ENCODE results near the gene AWAT1. TPM values are rescaled to one million over a fixed set of nuclear protein-coding genes. Genes with fewer than 3 reads are reported as not detected.

AWAT1 gene
- total and polyA plus RNA-seq, 4 donors: not detected

DNA sequence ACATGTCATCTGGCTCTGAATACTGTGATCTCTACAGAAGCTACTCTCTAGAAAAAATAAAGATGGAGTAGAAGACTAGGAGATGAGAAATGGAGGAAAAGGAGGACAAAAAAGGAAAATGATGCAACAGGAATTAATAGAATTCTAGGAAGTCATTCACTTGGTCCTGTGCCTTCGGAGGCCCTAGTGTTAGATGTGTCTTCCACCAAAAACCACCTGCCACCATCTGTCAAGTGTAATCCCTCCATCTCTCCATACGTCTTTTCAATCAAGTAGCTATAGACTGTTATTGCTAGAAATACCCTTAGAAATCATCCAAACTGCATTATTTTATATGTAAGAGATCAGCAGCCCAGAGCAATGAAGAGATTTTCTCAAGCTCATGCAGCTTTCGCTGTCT lies 44.6 kb downstream of the AWAT1 start:
- Histone ChIP-seq H3K27ac (ENCODE audit: low read depth in 1 of 2, low read length in 1 of 2) (no peak overlapping the region), H3K9ac (ENCODE audit: insufficient read depth in 1 of 2, low read length in 2 of 2) (no peak overlapping the region), H3K27me3 (ENCODE audit: control insufficient read depth in 3 of 3, insufficient read depth in 3 of 3, low read length in 2 of 3) (peaks cover 0 to 3% (median 0%) of the 10 kb centered on the region in 3 donors), H3K4me3 (no peak overlapping the region), H3K36me3 (ENCODE audit: control insufficient read depth in 4 of 4, insufficient read depth in 4 of 4, low read length in 4 of 4) (peaks cover 0 to 3% (median 0%) of the 10 kb centered on the region in 4 donors), H3K4me1 (ENCODE audit: control insufficient read depth in 5 of 5, insufficient read depth in 5 of 5, low read length in 5 of 5) (no peaks in the 10 kb centered on the region), H3K9me3 (ENCODE audit: control insufficient read depth in 4 of 4, insufficient read depth in 3 of 4, low read length in 3 of 4) (peaks cover 0 to 4% (median 0%) of the 10 kb centered on the region in 4 donors)
- 85 to 95% methylated on average over 3 of the region's 3 CpGs for WGBS, 2 donors
- TF ChIP-seq, protein P1, sequence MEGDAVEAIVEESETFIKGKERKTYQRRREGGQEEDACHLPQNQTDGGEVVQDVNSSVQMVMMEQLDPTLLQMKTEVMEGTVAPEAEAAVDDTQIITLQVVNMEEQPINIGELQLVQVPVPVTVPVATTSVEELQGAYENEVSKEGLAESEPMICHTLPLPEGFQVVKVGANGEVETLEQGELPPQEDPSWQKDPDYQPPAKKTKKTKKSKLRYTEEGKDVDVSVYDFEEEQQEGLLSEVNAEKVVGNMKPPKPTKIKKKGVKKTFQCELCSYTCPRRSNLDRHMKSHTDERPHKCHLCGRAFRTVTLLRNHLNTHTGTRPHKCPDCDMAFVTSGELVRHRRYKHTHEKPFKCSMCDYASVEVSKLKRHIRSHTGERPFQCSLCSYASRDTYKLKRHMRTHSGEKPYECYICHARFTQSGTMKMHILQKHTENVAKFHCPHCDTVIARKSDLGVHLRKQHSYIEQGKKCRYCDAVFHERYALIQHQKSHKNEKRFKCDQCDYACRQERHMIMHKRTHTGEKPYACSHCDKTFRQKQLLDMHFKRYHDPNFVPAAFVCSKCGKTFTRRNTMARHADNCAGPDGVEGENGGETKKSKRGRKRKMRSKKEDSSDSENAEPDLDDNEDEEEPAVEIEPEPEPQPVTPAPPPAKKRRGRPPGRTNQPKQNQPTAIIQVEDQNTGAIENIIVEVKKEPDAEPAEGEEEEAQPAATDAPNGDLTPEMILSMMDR (IDR thresholded peaks at IDR 0.05; ENCODE audit: control extremely low read depth, extremely low read depth): no peak
- ATAC-seq (ENCODE audit: insufficient read depth, low FRiP score) (no peak), DNase-seq (no peak)

DNA sequence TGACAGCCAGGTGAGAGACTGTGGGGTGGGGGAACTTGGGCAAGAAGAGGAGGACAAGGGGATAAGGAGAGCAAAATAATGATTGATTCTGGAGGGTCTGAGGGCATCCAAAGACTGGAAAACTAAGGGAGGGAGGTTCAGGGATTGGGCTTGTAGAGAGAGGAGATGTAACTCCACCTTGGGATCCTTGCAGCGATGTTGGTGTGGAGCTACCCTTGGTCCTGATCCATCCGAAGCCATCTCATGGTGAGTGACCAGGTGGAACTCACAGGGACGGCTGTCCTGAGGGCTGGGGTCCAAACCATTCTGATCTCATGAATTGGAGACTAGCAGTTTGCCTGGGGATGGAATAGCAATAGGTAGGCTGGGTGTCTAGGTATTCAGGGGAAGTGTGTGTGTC lies 46.1 kb downstream of the AWAT1 start:
- ATAC-seq (ENCODE audit: insufficient read depth, low FRiP score) (no peak), DNase-seq (no peak)
- Histone ChIP-seq H3K4me1 (ENCODE audit: control insufficient read depth in 5 of 5, insufficient read depth in 5 of 5, low read length in 5 of 5) (no peaks in the 10 kb centered on the region), H3K27me3 (ENCODE audit: control insufficient read depth in 3 of 3, insufficient read depth in 3 of 3, low read length in 2 of 3) (no peaks in the 10 kb centered on the region), H3K4me3 (no peak overlapping the region), H3K36me3 (ENCODE audit: control insufficient read depth in 4 of 4, insufficient read depth in 4 of 4, low read length in 4 of 4) (peaks cover 0 to 4% (median 0%) of the 10 kb centered on the region in 4 donors), H3K9me3 (ENCODE audit: control insufficient read depth in 4 of 4, insufficient read depth in 3 of 4, low read length in 3 of 4) (peaks cover 0 to 4% (median 0%) of the 10 kb centered on the region in 4 donors), H3K9ac (ENCODE audit: insufficient read depth in 1 of 2, low read length in 2 of 2) (no peak overlapping the region), H3K27ac (ENCODE audit: low read depth in 1 of 2, low read length in 1 of 2) (no peak overlapping the region)
- 83 to 93% methylated on average over 3 of the region's 3 CpGs for WGBS, 2 donors
- TF ChIP-seq, protein P1 (IDR thresholded peaks at IDR 0.05; ENCODE audit: control extremely low read depth, extremely low read depth): no peak

DNA sequence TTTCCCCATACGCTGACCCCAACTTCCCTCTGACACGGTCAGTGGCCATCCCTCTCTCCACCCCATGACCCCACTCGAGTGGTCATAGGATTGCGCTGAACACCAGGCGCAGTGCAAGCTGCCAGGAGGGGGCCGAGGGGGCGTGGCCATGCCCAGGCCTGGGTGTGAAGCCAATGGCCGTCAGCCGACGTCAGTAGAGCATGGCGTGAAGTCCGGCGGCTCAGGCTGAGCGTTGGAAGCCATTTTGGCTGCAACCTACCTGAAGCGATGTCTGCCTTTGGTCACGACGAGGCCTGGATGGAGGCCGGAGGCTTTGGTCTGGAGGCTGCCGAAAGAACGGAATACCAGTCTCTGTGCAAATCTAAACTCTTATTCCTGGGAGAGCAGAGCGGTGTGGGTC lies 47.5 kb downstream of the AWAT1 start, which contains the start of gene RAB41:
Gene RAB41, plus strand, starts transcription at position 222 of the 400 bp plus-strand sequence. Its CDS starts 46 bp downstream, at position 268.
- TF ChIP-seq, protein P1 (IDR thresholded peaks at IDR 0.05; ENCODE audit: control extremely low read depth, extremely low read depth): no peak
- no peaks in the 10 kb centered on the region for H3K4me1 ChIP-seq (ENCODE audit: control insufficient read depth in 5 of 5, insufficient read depth in 5 of 5, low read length in 5 of 5)
- H3K36me3 ChIP-seq (ENCODE audit: control insufficient read depth in 4 of 4, insufficient read depth in 4 of 4, low read length in 4 of 4): peaks cover 0 to 6% (median 2%) of the 10 kb centered on the region in 4 donors
- 92 to 96% methylated on average over 21 of the region's 21 CpGs for WGBS, 2 donors
- H3K27me3 ChIP-seq (ENCODE audit: control insufficient read depth in 3 of 3, insufficient read depth in 3 of 3, low read length in 2 of 3): no peaks in the 10 kb centered on the region
- no peak within 1 kb of the TSS for H3K4me3 ChIP-seq
- no peak within 1 kb of the TSS for H3K27ac ChIP-seq (ENCODE audit: low read depth in 1 of 2, low read length in 1 of 2)
- H3K9ac ChIP-seq (ENCODE audit: insufficient read depth in 1 of 2, low read length in 2 of 2): no peak within 1 kb of the TSS
- DNase-seq (no peak), ATAC-seq (ENCODE audit: insufficient read depth, low FRiP score) (no peak)
- H3K9me3 ChIP-seq (ENCODE audit: control insufficient read depth in 4 of 4, insufficient read depth in 3 of 4, low read length in 3 of 4): peaks cover 0 to 4% (median 0%) of the 10 kb centered on the region in 4 donors
